ENCODE data around the gene RHOG.
"Not testable (repeated sequence)": the region's sequence is repeated elsewhere in the genome, so short reads cannot be mapped to it uniquely, and the experiment has no call there.

RHOG gene

DNA sequence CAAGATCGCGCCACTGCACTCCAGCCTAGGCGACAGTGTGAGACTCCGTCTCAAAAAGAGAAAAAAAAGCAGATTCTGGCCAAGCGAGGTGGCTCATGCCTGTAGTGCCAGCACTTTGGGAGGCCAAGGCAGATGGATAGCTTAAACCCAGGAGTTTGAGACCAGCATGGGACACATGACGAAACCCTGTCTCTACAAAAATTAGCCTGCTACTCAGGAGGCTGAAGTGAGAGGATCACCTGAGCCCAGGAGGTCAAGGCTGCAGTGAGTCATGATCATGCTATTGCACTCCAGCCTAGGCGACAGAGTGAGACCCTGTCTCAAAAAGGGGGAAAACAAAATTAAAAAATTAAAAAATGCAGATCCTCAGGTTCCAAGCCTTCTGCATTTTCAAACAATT is 18.4 kb downstream of the RHOG start:
- TF ChIP-seq, protein P1, sequence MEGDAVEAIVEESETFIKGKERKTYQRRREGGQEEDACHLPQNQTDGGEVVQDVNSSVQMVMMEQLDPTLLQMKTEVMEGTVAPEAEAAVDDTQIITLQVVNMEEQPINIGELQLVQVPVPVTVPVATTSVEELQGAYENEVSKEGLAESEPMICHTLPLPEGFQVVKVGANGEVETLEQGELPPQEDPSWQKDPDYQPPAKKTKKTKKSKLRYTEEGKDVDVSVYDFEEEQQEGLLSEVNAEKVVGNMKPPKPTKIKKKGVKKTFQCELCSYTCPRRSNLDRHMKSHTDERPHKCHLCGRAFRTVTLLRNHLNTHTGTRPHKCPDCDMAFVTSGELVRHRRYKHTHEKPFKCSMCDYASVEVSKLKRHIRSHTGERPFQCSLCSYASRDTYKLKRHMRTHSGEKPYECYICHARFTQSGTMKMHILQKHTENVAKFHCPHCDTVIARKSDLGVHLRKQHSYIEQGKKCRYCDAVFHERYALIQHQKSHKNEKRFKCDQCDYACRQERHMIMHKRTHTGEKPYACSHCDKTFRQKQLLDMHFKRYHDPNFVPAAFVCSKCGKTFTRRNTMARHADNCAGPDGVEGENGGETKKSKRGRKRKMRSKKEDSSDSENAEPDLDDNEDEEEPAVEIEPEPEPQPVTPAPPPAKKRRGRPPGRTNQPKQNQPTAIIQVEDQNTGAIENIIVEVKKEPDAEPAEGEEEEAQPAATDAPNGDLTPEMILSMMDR (IDR thresholded peaks at IDR 0.05; ENCODE audit: insufficient read depth, missing control alignments): no peak
- DNase-seq (ENCODE audit: insufficient read length, low spot score) (no peak), FAIRE-seq (no peak)

DNA sequence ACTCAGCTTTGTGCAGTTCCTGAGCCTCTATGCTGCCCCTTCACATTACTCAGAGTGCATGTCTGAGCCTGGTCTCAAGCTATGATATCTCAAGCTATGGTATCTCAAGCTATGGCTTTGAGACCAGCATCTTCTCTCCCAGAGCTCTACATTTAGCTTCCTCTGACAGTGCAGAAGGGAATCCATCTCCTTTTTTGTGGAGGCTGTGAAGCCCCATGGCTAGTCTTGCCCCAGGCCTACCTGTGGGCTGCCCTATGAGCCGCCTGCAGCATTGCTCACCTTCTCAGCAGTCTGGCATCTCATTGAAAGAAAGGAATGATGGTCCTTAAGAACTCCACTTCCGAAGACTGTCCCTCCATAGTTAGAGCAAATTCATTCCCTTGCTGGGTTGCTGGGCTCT is 19.8 kb downstream of the RHOG start:
- TF ChIP-seq, protein P1 (IDR thresholded peaks at IDR 0.05; ENCODE audit: insufficient read depth, missing control alignments): no peak
- DNase-seq (ENCODE audit: insufficient read length, low spot score): no peak

DNA sequence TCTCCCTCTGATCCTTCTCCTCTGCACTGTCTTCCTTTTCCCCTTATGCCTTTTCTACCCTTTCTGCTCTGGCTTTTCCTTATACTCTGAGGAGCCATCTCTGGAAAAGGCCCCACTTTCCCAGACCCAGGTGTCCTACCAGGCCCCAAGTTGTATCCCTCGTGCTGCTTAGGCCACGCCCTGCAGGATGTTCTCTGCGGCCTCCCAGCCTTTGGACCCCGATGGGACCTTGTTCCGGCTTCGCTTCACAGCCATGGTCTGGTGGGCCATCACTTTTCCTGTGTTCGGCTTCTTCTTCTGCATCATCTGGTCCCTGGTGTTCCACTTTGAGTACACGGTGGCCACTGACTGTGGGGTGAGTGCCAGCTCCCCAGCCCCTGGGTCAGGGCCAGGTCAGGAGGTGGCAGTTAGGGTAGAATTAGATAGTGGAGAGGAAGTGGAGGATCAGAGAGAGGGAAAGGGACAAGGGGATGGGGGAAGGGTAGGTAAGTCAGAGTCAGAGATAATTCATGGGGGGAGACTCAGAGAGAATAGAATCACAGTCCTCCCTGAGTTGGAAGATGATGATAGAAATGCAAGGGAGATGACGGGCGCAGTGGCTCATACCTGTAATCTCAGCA is 23.5 kb downstream of the RHOG start:
- TF ChIP-seq, protein P1 (IDR thresholded peaks at IDR 0.05; ENCODE audit: insufficient read depth, missing control alignments): no peak
- no peak for FAIRE-seq
- DNase-seq (ENCODE audit: insufficient read length, low spot score): no peak

More for the DNA sequence above, 19.8 kb downstream of the RHOG start:
- no peak for FAIRE-seq

DNA sequence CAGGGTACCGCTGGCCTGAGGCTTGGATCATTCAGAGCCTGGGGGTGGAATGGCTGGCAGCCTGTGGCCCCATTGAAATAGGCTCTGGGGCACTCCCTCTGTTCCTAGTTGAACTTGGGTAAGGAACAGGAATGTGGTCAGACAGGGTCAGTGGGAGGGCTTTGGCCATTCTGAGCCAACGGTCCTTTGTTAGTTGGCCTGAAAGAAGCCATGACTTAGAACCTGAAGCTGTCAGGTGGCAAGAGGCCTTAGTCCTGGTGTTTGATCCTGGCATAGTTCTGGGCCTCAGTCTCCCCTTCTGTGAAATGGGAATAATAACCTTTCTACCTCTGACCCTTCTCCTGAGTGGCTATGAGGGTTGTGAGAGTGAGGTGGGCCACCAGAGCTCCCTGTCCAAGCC is 24.1 kb downstream of the RHOG start:
- TF ChIP-seq, protein P1 (IDR thresholded peaks at IDR 0.05; ENCODE audit: insufficient read depth, missing control alignments): no peak
- no peak for DNase-seq (ENCODE audit: insufficient read length, low spot score)
- no peak for FAIRE-seq

DNA sequence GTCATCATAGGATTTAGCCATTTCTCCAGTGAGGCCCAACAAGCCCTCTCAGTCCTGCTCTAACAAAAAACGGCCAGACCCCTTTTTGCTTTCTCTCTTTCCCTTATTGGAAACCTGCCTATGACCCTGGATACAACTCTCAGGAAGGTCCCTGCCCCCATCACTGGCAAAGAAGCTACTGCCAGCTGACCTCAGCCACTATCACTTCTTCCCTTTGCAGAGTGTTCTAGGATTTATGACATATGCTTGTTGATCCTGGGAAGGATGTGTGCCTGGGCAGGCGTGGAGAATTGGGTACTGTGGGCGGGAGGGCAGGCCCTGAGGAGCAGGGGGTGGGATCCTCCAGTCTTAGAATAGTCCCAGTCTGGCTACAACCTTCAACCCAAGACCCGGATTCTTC is 24.9 kb downstream of the RHOG start:
- TF ChIP-seq, protein P1 (IDR thresholded peaks at IDR 0.05; ENCODE audit: insufficient read depth, missing control alignments): no peak
- FAIRE-seq (no peak), DNase-seq (ENCODE audit: insufficient read length, low spot score) (no peak)

DNA sequence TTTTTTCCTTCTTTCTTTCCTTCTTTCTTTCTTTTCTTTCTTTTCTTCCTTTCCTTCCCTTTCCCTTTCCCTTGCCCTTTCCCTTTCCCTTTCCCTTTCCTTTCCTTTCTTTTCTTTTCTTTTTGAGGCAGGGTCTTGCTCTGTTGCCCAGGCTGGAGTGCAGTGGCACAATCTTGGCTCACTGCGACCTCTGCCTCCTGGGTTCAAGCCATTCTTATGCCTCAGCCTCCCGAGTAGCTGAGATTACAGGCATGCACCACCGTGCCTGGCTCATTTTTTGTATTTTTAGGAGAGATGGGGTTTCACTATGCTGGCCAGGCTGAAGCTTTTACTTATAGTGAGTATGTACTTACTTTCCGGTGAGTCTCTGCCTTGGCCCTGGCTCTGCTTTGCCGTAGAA is 25.9 kb downstream of the RHOG start:
- FAIRE-seq; DNase-seq (ENCODE audit: insufficient read length, low spot score): not testable (repeated sequence)

DNA sequence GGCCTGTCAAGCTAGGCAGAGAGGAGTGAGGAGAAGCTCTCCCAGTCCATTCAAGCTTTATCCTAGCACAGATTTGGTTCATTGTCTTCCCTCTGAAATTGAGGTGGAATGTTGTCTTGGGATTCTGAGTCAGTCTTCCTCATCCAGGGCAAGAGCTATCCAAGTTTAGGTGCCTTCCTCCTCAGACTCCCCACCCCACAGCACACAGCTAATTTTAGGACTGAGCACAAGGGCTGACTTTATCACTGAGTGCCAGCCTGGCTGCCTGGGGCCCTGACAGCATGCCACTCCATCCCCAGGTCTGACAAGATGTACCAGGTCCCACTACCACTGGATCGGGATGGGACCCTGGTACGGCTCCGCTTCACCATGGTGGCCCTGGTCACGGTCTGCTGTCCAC is 29.8 kb downstream of the RHOG start:
- no peak for FAIRE-seq
- DNase-seq (ENCODE audit: insufficient read length, low spot score): no peak
- TF ChIP-seq, protein P1 (IDR thresholded peaks at IDR 0.05; ENCODE audit: insufficient read depth, missing control alignments): no peak

DNA sequence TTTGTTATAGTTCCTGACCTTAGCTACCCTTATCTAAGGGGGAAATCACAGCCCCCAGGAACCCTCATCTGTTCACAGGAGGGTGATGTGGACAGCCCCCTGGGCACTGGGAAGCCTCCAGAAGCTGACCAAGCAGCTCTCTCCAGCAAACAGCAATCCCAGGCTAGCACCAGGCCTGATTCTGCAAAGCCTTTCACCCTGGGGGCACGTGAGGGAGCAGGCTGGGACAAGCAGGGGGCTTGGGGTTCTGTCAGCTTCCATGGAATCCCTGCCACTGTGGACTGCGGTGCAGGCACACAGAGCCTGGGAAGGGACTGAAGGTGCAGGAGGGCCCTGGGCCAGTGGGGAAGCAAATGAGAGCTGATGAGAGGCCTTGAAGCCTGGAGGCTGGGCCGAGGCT is 30.3 kb downstream of the RHOG start:
- TF ChIP-seq, protein P1 (IDR thresholded peaks at IDR 0.05; ENCODE audit: insufficient read depth, missing control alignments): no peak
- DNase-seq (ENCODE audit: insufficient read length, low spot score) (no peak), FAIRE-seq (no peak)

Measured in D721Med (cell line).